Kidney (tissue), 14 donors: ENCODE data around the gene C3orf70. TPM values are rescaled to one million over a fixed set of nuclear protein-coding genes. Genes with fewer than 3 reads are reported as not detected.

Experiments used
- DNase-seq, 5 donors: peaks; one replicate each; pipeline ENCODE4 v3.0.0-alpha.2; 2013 to 2020
- FAIRE-seq: peaks from 2 replicates; lab custom pipeline; 2012; peaks lifted over from hg19 to GRCh38; lab: Jason Lieb, UNC
- H3K27ac ChIP-seq, 2 donors: one replicate each; pipeline ENCODE4 v1.7.0; 2013; ENCODE audit warnings: low read depth in 2 of 2, low read length in 2 of 2, inconsistent platforms in 1 of 2
- H3K27me3 ChIP-seq: one replicate; pipeline ENCODE4 v1.7.1; 2013; ENCODE audit warnings: low read length, inconsistent platforms; ENCODE audit not compliant: control insufficient read depth, insufficient read depth
- H3K36me3 ChIP-seq, 3 donors: one replicate each; pipeline versions ENCODE4 v1.7.0 to v1.7.1; 2013; ENCODE audit warnings: low read length in 3 of 3, control low read depth in 1 of 3, inconsistent platforms in 1 of 3; ENCODE audit not compliant: insufficient read depth in 3 of 3, control insufficient read depth in 2 of 3
- H3K4me1 ChIP-seq, 3 donors: one replicate each; pipeline versions ENCODE4 v1.7.0 to v1.7.1; 2013; ENCODE audit warnings: low read length in 3 of 3, inconsistent platforms in 1 of 3, low read depth in 1 of 3; ENCODE audit not compliant: control insufficient read depth in 2 of 3, insufficient read depth in 2 of 3
- H3K4me3 ChIP-seq, 3 donors: one replicate each; pipeline versions ENCODE4 v1.7.0 to v1.8.1; 2013; ENCODE audit warnings: low read length in 3 of 3, control low read depth in 1 of 3, inconsistent platforms in 1 of 3
- H3K9ac ChIP-seq, 3 donors: one replicate each; pipeline versions ENCODE4 v1.7.0 to v1.7.1; 2013; ENCODE audit warnings: low read length in 3 of 3, control low read depth in 1 of 3, inconsistent platforms in 1 of 3
- H3K9me3 ChIP-seq, 3 donors: one replicate each; pipeline versions ENCODE4 v1.7.0 to v1.7.1; 2013; ENCODE audit warnings: low read length in 3 of 3, control low read depth in 1 of 3, inconsistent platforms in 1 of 3; ENCODE audit not compliant: control insufficient read depth in 2 of 3, insufficient read depth in 1 of 3
- intact Hi-C: fragments of 100-400 bp; cut with DNase I; formaldehyde crosslinking; loops from one replicate; pipeline ENCODE4 v1.11.1; 2022
- polyA plus RNA-seq: library from polyadenylated mRNA; stranded (reverse); fragments of 350-450 nt; fragmentation: Illumina TruSeq; extraction: RNeasy Lipid Tissue Mini Kit (QIAGEN cat#74804); gene quantifications from one replicate; pipeline ENCODE4 v1.2.3, GENCODE V29; 2014; ENCODE audit warnings: low read depth, low replicate concordance; ENCODE audit not compliant: insufficient read depth
- total RNA-seq: library from RNA; stranded (reverse); fragmentation: NEBNext Ultra II Directional; extraction: Animal tissue kit (Norgen Biotek cat#: 25700); gene quantifications from one replicate; pipeline ENCODE4 v1.2.1, GENCODE V29; 2021
- TF ChIP-seq, protein P1 (sequence below): IDR thresholded peaks from 3 replicates; pipeline ENCODE4 v1.5.1; 2012; ENCODE audit warnings: mild to moderate bottlenecking, moderate library complexity, borderline replicate concordance; ENCODE audit not compliant: insufficient read depth; ENCODE audit errors: extremely low read depth
- donor health status: control.
- donor health status: control.
- donor health status: control.
- donor health status: control.
- donor health status: control.
- donor health status: DM: yes; HTN: yes; CAD: no.
- donor health status: Normal renal cell carcinoma (clear cell type).

Gene C3orf70
- total and polyA plus RNA-seq, 2 donors from 2014 or later: 0.69 to 2.8 TPM

DNA sequence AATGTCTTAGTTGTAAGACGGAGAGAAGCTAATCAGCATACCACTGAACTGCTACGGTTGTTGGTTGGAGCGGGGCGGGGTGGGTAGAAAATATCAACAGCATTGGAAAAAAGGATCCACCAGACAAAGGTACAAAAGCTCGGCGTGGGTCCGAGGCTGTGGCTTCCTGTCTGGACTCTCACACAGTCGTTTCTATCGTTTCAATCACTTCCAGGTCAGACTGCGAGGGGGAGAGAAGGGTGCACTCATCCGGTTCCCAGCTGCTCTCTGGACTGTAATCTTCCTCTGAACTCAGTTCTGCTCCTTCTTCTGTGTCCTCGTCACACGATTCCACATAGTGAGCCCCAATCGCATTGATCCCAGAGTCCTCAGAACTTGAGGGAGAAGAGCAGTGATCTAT is 70.0 kb downstream of the C3orf70 start:
- H3K4me1 ChIP-seq: peaks cover 0 to 2% (median 0%) of the 10 kb centered on the region in 3 donors
- TF ChIP-seq, protein P1, sequence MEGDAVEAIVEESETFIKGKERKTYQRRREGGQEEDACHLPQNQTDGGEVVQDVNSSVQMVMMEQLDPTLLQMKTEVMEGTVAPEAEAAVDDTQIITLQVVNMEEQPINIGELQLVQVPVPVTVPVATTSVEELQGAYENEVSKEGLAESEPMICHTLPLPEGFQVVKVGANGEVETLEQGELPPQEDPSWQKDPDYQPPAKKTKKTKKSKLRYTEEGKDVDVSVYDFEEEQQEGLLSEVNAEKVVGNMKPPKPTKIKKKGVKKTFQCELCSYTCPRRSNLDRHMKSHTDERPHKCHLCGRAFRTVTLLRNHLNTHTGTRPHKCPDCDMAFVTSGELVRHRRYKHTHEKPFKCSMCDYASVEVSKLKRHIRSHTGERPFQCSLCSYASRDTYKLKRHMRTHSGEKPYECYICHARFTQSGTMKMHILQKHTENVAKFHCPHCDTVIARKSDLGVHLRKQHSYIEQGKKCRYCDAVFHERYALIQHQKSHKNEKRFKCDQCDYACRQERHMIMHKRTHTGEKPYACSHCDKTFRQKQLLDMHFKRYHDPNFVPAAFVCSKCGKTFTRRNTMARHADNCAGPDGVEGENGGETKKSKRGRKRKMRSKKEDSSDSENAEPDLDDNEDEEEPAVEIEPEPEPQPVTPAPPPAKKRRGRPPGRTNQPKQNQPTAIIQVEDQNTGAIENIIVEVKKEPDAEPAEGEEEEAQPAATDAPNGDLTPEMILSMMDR: no peak
- H3K27ac ChIP-seq: no peak overlapping the region
- no peak overlapping the region for H3K4me3 ChIP-seq
- intact Hi-C loops: no loop called here
- no peak overlapping the region for H3K9ac ChIP-seq
- no peaks in the 10 kb centered on the region for H3K27me3 ChIP-seq
- FAIRE-seq (no peak), DNase-seq (no peak)
- no peaks in the 10 kb centered on the region for H3K9me3 ChIP-seq
- H3K36me3 ChIP-seq: no peaks in the 10 kb centered on the region

DNA sequence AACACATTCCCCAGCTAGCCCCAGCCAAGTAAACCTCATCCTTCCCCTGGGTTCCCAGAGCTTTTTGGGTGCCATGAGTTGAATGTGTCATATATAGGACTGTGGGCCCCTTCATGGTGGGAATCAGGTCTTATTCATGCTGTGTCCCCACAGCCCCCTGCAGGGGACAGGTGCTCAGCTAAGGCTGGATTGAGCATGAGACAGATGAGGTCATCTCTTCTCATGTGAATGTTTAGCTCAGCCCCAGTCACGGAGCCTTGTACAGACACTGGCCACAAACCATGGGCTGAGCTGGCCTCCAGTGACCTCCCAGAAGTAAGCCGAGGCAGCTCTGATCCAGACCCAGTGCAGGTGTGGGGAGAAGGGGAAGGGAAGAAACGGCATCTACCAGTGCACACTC is 70.7 kb downstream of the C3orf70 start:
- FAIRE-seq: no peak
- no peaks in the 10 kb centered on the region for H3K27me3 ChIP-seq
- no peaks in the 10 kb centered on the region for H3K36me3 ChIP-seq
- H3K4me1 ChIP-seq: peaks cover 0 to 2% (median 0%) of the 10 kb centered on the region in 3 donors
- H3K9me3 ChIP-seq: no peaks in the 10 kb centered on the region
- H3K9ac ChIP-seq: no peak overlapping the region
- intact Hi-C loops: no loop called here
- no peak overlapping the region for H3K27ac ChIP-seq
- H3K4me3 ChIP-seq: no peak overlapping the region
- TF ChIP-seq, protein P1: no peak
- DNase-seq: no peak

DNA sequence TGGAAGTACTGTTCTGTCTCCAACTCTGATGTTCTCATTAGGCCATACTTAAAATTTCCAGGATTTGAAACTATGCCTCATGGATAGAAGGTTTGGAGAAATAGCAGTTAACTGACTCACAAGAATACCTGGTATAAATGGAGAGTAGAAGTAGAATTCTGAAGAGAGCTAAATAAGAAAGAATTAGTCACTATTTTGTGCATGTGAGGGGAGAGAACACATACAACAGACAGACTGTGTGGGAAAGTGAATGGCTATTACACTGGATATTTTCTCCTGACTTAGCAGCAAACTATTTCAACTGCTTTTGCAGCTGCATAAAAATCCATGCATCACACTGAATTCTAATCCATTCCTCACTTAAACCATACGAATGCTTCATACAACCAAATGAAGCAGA is 71.3 kb downstream of the C3orf70 start:
- Histone ChIP-seq H3K4me1 (peaks cover 0 to 2% (median 0%) of the 10 kb centered on the region in 3 donors), H3K27me3 (no peaks in the 10 kb centered on the region), H3K9me3 (no peaks in the 10 kb centered on the region), H3K27ac (no peak overlapping the region), H3K36me3 (no peaks in the 10 kb centered on the region), H3K9ac (no peak overlapping the region), H3K4me3 (no peak overlapping the region)
- TF ChIP-seq, protein P1: no peak
- FAIRE-seq (no peak), DNase-seq (no peak)
- intact Hi-C loops: no loop called here

DNA sequence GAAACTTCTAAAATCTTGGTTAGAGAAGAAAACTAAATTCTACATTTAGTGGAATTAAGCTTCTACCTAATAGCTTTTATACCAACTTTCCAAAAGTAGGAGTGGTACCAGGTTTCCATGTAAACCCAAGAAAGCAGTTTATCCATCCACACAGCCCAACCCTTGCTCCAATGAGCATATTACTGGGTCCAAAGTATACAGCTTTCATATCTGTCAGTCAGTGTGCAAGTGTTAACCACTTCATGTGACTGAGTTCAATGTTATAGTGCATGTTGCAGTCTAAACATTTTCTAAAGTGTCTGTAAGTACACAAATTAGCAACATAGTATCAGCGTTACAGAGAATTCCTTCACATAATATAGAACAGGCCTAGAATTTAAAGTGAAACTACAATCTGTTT is 73.2 kb downstream of the C3orf70 start:
- TF ChIP-seq, protein P1: no peak
- FAIRE-seq (no peak), DNase-seq (no peak)
- Histone ChIP-seq H3K27me3 (no peaks in the 10 kb centered on the region), H3K4me3 (no peak overlapping the region), H3K9me3 (no peaks in the 10 kb centered on the region), H3K9ac (no peak overlapping the region), H3K27ac (no peak overlapping the region), H3K36me3 (no peaks in the 10 kb centered on the region), H3K4me1 (peaks cover 0 to 2% (median 0%) of the 10 kb centered on the region in 3 donors)
- intact Hi-C loops: no loop called here
